WI38 (cell line): ENCODE measurements around the gene MAP3K10.

Experiments
- H3K4me3 ChIP-seq: 2 replicates; pipeline ENCODE4 v1.5.1; 2011; ENCODE audit warnings: low read depth, mild to moderate bottlenecking, control low read depth, low read length
- CTCF ChIP-seq: IDR thresholded peaks from 2 replicates; pipeline ENCODE4 v1.5.1; 2012; ENCODE audit warnings: low read depth, mild to moderate bottlenecking, control low read depth, low read length

Gene MAP3K10

GRCh38 chr19:40255619-40256166 is 64.5 kb downstream of the MAP3K10 start:
- TF ChIP-seq CTCF: no peak
- no peak overlapping the region for H3K4me3 ChIP-seq

GRCh38 chr19:40256512-40256911 is 65.3 kb downstream of the MAP3K10 start:
- no peak overlapping the region for H3K4me3 ChIP-seq
- TF ChIP-seq CTCF: no peak

GRCh38 chr19:40257096-40257517 is 65.9 kb downstream of the MAP3K10 start:
- no peak for TF ChIP-seq CTCF
- no peak overlapping the region for H3K4me3 ChIP-seq

GRCh38 chr19:40261631-40262030 is 70.4 kb downstream of the MAP3K10 start:
- no peak for TF ChIP-seq CTCF
- no peak overlapping the region for H3K4me3 ChIP-seq

GRCh38 chr19:40262422-40262821 is 71.2 kb downstream of the MAP3K10 start:
- no peak for TF ChIP-seq CTCF
- H3K4me3 ChIP-seq: no peak overlapping the region

GRCh38 chr19:40263440-40264313 is 72.5 kb downstream of the MAP3K10 start:
- TF ChIP-seq CTCF: no peak
- no peak overlapping the region for H3K4me3 ChIP-seq

- TF ChIP-seq CTCF: no peak
- H3K4me3 ChIP-seq: no peak overlapping the region
Measured at GRCh38 chr19:40264314-40265054, 73.3 kb downstream of the MAP3K10 start.
